DMS114 treated with DMSO at 0.1 percent for 48 hours (cell line): ENCODE data around the gene CBLL1.
A peak's percentile ranks its signal among the peaks of the same experiment; 100 is the strongest.

Experiments used
- DNase-seq: peaks from one replicate; lab custom pipeline; 2025; ENCODE audit not compliant: unreplicated experiment; lab: John Stamatoyannopoulos, UW

The CBLL1 gene

GRCh38 chr7:107742678-107743566 lies 1.0 kb upstream of the CBLL1 start:
- peak; percentile 41 for DNase-seq

GRCh38 chr7:107744345-107744750 lies 406 bp downstream of the CBLL1 start:
- DNase-seq = no peak

- no peak for DNase-seq
Observed at GRCh38 chr7:107746006-107746405, 2.1 kb downstream of the CBLL1 start.

DNA sequence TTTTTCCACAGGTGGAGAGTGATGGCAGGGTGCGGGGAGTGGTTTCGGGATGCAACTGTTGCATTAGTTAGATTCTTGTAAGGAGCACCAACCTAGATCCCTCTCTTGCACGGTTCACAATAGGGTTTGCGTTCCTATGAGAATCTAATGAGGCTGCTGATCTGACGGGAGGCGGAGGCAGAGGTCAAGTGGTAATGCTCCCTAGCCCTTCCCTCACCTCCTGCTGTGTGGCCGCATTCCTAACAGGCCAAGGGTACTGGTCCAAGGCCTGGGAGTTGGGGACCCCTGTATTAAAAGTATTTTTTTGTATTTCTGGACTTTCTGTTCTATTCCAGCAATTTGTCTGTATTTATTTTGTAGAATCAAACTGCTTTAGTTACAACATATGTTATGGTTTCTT lies 7.2 kb downstream of the CBLL1 start:
- DNase-seq = no peak

DNA sequence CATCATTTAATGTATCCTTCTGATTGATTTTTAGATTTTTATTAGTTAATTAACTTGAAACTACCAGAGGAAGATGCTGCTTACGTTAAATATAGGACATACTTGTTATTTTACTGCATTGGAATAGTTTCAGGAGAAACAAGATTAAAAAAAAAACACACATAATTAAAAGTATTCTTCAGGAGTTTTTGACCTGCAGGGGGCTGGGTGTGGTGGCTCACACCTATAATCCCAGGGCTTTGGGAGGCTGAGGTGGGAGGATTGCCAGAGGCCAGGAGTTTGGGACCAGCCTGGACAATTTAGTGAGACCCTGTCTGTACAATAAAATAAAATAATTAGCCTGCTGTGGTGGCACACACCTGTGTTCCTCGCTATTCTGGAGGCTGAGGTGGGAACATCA lies 10.7 kb downstream of the CBLL1 start:
- DNase-seq = no peak

DNA sequence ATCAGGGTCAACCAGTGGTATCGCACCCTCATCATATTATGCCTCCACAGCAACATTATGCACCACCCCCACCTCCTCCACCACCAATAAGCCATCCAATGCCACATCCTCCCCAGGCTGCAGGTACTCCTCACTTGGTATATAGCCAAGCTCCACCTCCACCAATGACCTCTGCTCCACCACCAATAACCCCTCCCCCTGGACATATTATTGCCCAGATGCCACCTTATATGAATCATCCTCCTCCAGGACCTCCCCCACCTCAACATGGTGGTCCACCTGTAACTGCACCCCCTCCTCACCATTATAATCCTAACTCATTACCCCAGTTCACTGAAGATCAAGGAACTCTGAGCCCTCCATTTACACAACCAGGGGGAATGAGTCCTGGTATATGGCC lies 14.7 kb downstream of the CBLL1 start:
- DNase-seq = no peak

DNA sequence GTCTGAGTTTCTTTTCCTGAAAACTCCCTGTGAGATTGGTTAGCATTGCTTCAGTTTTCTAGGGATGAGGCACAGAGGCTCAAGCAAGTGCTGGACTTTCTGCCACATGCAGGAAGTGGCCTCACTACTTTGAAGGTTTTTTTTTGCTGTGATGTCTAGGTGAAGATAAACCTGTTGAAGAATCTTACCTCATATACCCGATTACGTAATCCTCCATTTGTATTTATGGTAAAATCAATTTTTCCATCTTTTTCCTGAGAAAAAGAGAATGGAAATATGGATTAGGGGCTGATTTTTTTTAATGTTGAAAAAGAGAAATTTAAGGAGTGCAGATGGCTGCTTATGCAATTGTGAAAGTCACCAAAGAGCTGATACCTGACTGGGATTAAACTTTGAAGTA lies 23.4 kb downstream of the CBLL1 start:
- no peak for DNase-seq

GRCh38 chr7:107768263-107768662 lies 24.3 kb downstream of the CBLL1 start:
- DNase-seq = no peak

DNA sequence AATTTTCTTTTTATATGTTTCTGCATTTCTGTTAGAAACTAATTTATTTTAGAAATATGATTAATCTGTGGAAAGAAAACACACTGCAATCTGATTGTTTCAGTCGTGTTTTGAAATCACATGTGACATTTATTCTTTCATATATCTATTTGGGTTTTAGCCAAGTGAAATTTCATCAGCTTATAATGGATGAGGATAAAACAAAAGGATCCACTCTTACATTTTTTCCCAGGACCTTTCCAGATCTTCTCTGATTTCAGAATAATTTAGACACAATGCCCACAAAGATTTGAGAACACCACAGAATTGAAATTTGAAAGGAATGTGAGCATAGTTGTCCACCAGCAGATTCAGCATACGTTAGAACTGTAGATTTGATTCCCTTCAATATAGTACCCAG lies 29.1 kb downstream of the CBLL1 start:
- DNase-seq = no peak

DNA sequence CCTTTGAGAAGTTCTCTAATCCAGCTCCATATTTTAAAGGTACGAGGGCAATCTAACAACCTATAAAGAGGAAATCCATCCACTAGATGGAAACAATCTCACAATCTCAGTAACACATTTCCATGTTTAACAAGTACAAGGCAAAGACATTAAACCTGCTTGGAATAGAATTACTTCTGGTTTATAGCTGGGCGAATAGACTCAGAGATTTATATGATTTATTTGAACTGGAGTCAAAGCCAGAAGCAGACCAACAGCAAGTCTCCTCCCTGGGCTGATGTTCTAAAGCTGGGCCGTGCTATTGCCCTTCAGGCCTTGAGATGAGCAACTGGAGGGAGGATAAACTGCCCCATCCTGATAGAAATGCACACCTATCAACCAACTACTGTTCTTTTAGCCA lies 33.8 kb downstream of the CBLL1 start:
- no peak for DNase-seq

DNA sequence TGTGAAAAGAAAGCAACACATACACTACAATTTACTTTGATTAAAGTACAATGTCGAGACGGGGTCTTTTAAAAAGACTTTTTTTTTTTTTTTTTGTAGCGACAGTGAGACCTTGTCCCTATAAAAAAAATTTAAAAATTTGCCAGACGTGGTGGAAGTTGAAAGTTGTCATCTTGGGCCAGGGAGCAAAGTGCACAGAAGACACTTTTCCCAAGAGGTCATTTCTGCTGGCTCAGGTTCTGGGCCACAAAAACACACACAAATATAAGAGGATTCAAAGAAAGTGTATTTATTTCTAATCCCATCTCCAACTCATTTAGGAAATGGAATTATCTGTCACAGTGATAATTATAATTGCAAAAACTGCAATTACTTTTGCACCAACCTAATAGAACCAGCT lies 34.3 kb downstream of the CBLL1 start:
- no peak for DNase-seq

DNA sequence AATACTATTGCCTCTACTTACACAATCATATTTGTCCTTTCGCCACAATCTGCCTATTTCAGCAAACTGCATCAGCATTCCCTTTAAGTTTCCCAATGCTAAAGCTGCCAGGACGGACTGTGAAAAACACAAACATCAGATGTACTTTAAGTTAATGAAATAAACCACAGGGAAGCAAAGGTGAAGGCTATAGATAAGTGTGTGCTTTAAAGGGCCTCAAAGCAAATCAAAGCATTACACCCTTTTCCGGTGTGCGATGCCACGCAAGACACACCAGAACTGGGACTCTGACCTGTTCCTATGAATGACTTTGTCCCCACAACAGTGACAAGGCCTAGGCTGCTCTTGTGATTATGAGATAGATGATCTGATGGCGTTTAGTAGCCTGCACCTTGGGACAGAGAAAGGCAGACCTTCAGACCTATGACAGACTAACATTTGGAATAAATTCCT lies 35.7 kb downstream of the CBLL1 start:
- DNase-seq = no peak

- no peak for DNase-seq
Observed at GRCh38 chr7:107782374-107782773, 38.4 kb downstream of the CBLL1 start.

DNA sequence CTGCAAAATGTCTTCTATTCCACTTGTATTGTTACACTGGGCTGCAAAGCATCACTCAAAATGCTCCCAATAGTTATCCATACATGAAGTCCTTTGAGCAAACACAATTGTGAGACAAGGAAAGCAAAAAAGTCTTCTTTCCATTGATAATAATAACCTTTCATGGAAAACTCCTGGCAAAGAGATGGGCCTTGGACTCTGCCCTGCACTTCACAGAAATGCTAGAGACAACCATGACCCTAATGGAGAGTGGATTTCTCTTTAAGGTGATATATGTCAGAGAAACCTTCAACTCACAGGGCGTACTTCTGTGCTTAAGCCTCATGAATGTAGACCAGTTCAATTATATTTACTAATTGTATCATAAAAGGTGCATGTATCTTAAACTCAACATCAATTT lies 39.7 kb downstream of the CBLL1 start:
- no peak for DNase-seq

- DNase-seq = no peak
Observed at GRCh38 chr7:107785170-107785569, 41.2 kb downstream of the CBLL1 start.

GRCh38 chr7:107785926-107786325 lies 42.0 kb downstream of the CBLL1 start:
- no peak for DNase-seq

GRCh38 chr7:107788216-107788615 lies 44.3 kb downstream of the CBLL1 start:
- no peak for DNase-seq

DNA sequence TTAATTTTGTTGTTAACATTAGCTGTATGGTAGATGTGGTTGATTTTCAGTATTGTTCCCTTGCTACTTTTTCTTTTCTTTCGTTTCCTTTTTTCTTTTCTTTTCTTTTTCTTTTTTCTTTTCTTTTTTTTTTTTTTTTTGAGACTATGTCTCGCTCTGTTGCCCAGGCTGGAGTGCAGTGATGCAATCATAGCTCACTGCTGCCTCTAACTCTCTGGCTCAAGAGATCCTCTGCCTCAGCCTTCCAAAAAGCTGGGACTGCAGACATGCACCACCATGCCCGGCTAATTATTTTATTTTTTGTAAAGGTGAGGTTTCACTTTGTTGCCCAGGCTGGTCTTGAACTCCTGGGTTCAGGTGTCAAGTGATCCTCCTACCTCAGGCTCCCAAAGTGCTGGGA lies 44.7 kb downstream of the CBLL1 start:
- no peak for DNase-seq

- DNase-seq = no peak
Observed at GRCh38 chr7:107789647-107790046, 45.7 kb downstream of the CBLL1 start.

DNA sequence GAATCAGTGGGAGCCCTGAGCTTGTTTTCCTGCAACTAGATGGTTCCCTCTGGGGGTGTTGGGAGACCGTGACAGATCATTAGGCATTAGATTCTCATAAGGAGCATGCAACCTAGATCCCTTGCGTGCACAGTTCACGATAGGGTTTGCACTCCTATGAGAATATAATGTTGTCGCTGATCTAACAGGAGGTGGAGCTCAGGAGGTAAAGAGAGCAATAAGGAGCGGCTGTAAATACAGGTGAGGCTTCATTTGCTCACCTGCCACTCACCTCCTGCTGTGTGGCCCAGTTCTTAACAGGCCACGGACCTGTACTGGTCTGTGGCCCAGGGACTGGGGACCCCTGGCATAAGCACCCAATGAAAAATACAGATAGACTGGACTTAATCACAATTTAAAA lies 48.4 kb downstream of the CBLL1 start:
- DNase-seq = no peak

DNA sequence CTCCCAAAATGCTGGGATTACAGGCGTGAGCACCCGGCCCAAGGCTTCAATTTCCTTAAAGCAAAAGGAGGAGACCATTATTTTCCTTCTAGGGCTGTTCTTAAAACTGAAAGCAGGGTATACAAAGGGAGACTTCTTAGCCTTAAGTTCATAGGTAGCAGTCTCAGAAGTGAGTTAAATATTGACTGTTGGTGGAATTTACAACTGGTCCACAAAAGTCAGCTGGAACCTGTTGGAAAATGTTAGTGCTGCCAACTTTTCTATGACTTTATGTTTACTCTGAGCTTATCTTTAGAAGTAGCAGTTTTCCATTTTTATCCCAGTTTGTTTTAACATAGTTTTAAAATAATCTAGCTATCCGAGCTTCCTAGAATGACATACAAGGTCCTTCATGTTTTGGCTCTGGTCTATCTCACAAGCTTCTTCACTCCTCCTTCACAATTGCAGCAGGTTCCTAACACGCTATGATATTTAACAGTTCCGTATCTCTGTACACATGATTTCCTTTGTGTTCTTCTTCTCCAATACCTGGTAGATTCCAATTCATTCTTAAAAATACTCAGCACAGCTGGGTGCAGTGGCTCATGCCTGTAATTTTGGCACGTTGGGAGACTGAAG lies 55.8 kb downstream of the CBLL1 start:
- no peak for DNase-seq

DNA sequence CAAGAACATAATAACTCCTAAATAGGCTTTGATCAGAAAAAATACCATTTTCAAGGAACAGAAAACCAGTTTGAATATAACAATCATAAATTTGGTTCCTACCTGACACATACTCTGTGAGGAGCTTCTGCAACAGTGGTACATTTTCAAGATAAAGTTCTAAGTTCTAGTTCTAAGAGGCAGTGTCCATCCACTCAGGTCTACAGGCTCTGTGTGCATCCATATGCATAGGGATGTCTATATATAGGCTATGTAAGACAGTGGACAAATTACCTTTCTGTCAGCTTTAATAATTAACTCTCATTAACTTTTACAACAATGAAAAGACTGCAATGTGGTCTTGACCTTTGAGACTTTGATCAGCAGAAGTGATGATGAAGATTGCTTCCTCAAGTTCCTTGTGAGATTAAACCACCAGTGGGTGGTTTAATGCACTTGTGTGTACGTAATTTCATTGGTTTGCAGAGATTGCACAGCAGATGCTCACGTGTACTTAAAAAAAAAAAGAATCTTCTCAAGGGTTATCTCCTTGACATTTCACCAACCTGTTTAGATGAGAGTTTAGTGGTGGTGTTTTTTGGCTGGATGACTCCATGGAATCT lies 59.2 kb downstream of the CBLL1 start, which contains the start of gene SLC26A3:
Gene SLC26A3, minus strand, starts transcription at position 215 of the 602 bp plus-strand sequence. CDS start 8,714 bp downstream, outside the sequence.
- DNase-seq = no peak
